Upper lobe of left lung (tissue), 6 donors: ENCODE data around the gene CDCA5. TPM values are rescaled to one million over a fixed set of nuclear protein-coding genes. Genes with fewer than 3 reads are reported as not detected.
A peak's percentile ranks its signal among the peaks of the same experiment; 100 is the strongest.

ENCODE experiments used
- ATAC-seq, 2 donors: fragments of 200-7000 bp; cut with Tn5 transposase; one replicate each; pipeline ENCODE4 v1.9.1; 2022; ENCODE audit warnings: mild to moderate bottlenecking in 2 of 2, moderate library complexity in 2 of 2; ENCODE audit not compliant: low FRiP score in 2 of 2
- DNase-seq, 2 donors: peaks; one replicate each; pipeline ENCODE4 v3.0.0-alpha.2; 2019 to 2020
- H3K27ac ChIP-seq, 4 donors: fragments of 200-600 bp; sonication (generic); one replicate each; pipeline ENCODE4 v1.5.1; 2016 to 2019
- H3K27me3 ChIP-seq, 4 donors: fragments of 200-600 bp; sonication (generic); one replicate each; pipeline ENCODE4 v1.5.1; 2017 to 2019
- H3K36me3 ChIP-seq, 4 donors: fragments of 200-600 bp; sonication (generic); one replicate each; pipeline ENCODE4 v1.5.1; 2016 to 2019
- H3K4me1 ChIP-seq, 4 donors: fragments of 200-600 bp; sonication (generic); one replicate each; pipeline ENCODE4 v1.5.1; 2018 to 2019
- H3K4me3 ChIP-seq, 4 donors: fragments of 200-600 bp; sonication (generic); one replicate each; pipeline ENCODE4 v1.5.1; 2017 to 2019; ENCODE audit warnings: mild to moderate bottlenecking in 2 of 4, moderate library complexity in 1 of 4
- H3K9me3 ChIP-seq, 4 donors: fragments of 200-600 bp; sonication (generic); one replicate each; pipeline ENCODE4 v1.5.1; 2018 to 2019
- CTCF ChIP-seq, 6 experiments: fragments of 450-650 bp in 4 of 6; fragments of 200-600 bp in 2 of 6; sonication (generic) in 2 of 6; IDR thresholded peaks; one replicate each; pipeline ENCODE4 v1.5.1; 2016 to 2019; ENCODE audit warnings: antibody characterized with exemption in 6 of 6
- EP300 ChIP-seq, 4 donors: sonication (generic); formaldehyde crosslinking; IDR thresholded peaks; one replicate each; pipeline ENCODE4 v1.5.1; 2017; ENCODE audit warnings: antibody characterized with exemption in 4 of 4, control low read depth in 2 of 4
- POLR2A ChIP-seq, 4 donors: fragments of 450-650 bp; IDR thresholded peaks; one replicate each; pipeline ENCODE4 v1.5.1; 2016 to 2017; ENCODE audit warnings: antibody characterized with exemption in 4 of 4, mild to moderate bottlenecking in 2 of 4
- POLR2AphosphoS5 ChIP-seq, 2 donors: sonication (generic); formaldehyde crosslinking; IDR thresholded peaks; one replicate each; pipeline ENCODE4 v1.5.1; 2017; ENCODE audit warnings: antibody characterized with exemption in 2 of 2
- WGBS, 2 donors: methylation state at CpG; one replicate each; pipeline ENCODE4 v1.1.5; 2017 to 2018; 5-methylcytosine and 5-hydroxymethylcytosine counted together
- total RNA-seq, 6 donors: library from RNA; depleted of rRNA in 4 of 6; stranded (reverse); fragments of >200 nt in 4 of 6; gene quantifications; one replicate each; pipeline versions ENCODE4 v1.1.0 to v1.2.1, GENCODE V29; 2016 to 2021
- donor health status: DM: no; HTN: no; CAD: no; lungs with moderate emphysema.
- donor health status: DM: no; HTN: yes; CAD: no; lungs with severe emphysema.

The CDCA5 gene
- total RNA-seq, 6 donors from 2014 or later, result 1.0 to 4.4 (median 1.8) TPM

DNA sequence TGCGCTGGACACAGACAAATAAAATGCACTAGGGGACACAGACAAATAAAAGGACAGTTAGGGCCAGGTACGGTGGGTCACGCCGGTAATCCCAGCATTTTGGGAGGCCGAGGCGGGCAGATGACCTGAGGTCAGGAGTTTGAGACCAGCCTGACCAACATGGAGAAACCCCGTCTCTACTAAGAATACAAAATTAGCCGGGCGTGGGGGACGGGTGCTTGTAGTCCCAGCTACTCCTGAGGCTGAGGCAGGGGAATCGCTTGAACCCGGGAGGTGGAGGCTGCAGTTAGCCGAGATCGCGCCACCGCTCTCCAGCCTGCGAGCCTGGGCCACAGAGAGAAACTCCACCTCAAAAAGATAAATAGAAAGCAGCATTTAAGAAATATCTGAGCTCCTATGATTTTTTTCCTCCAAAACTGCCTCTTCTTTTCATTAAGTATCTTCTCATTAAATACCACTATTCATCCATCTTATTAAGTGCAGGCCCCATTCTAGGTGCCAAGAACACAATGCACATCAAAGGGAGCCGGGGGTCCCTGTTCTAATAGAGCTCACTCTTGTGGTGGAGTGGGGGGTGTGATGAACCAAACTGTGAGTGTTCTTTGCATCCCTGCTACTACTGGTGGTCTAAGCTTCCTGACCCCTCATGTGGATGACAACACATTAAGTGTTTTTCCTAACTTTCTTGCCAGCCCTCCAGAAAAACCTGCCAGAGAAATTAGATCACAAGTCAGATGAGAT lies 34.4 kb upstream of the CDCA5 start:
- Histone ChIP-seq H3K27me3 (no peaks in the 10 kb centered on the region), H3K4me1 (peaks cover 38 to 69% (median 39%) of the 10 kb centered on the region in 4 donors), H3K36me3 (peaks cover 9 to 42% (median 29%) of the 10 kb centered on the region in 4 donors), H3K4me3 (peak overlapping the region in 1 of 4 donors; percentile 71), H3K27ac (peak overlapping the region in 3 of 4 donors; percentile 8 to 89 (median 86)), H3K9me3 (no peaks in the 10 kb centered on the region)
- WGBS, 2 donors, result 84 to 87% methylated on average over 18 of the region's 18 CpGs
- no peak for ATAC-seq
- TF ChIP-seq EP300 (IDR thresholded peaks at IDR 0.05) (no peak), POLR2AphosphoS5 (IDR thresholded peaks at IDR 0.05) (no peak), CTCF (IDR thresholded peaks at IDR 0.05) (peak in 2 of 6 experiments; percentile 1 to 2)
- no peak for DNase-seq

- Histone ChIP-seq H3K27me3 (no peaks in the 10 kb centered on the region), H3K4me1 (peaks cover 37 to 69% (median 40%) of the 10 kb centered on the region in 4 donors), H3K36me3 (peaks cover 9 to 42% (median 29%) of the 10 kb centered on the region in 4 donors), H3K9me3 (no peaks in the 10 kb centered on the region), H3K27ac (peak within 1 kb of the TSS; percentile 86 to 89 (median 88)), H3K4me3 (peak within 1 kb of the TSS; percentile 71 to 99 (median 83))
- TF ChIP-seq POLR2AphosphoS5 (IDR thresholded peaks at IDR 0.05), result peak; percentile 77 to 86
- TF ChIP-seq POLR2A (IDR thresholded peaks at IDR 0.05), result peak in 3 of 4 donors; percentile 13 to 83 (median 63)
- TF ChIP-seq EP300 (IDR thresholded peaks at IDR 0.05), result no peak
- TF ChIP-seq CTCF (IDR thresholded peaks at IDR 0.05), result peak; percentile 82 to 98 (median 96)
- ATAC-seq (peak; percentile 93 to 95), DNase-seq (peak; percentile 97 to 99)
- WGBS, 2 donors, result 0 to 1% methylated on average over 20 to 44 of the region's 89 CpGs
Observed at GRCh38 chr11:65117206-65118096, 33.6 kb upstream of the CDCA5 start, which contains the start of gene ZNHIT2. Gene ZNHIT2, minus strand, starts transcription at chr11:65117701. Its CDS starts 48 bp downstream, at chr11:65117653.

DNA sequence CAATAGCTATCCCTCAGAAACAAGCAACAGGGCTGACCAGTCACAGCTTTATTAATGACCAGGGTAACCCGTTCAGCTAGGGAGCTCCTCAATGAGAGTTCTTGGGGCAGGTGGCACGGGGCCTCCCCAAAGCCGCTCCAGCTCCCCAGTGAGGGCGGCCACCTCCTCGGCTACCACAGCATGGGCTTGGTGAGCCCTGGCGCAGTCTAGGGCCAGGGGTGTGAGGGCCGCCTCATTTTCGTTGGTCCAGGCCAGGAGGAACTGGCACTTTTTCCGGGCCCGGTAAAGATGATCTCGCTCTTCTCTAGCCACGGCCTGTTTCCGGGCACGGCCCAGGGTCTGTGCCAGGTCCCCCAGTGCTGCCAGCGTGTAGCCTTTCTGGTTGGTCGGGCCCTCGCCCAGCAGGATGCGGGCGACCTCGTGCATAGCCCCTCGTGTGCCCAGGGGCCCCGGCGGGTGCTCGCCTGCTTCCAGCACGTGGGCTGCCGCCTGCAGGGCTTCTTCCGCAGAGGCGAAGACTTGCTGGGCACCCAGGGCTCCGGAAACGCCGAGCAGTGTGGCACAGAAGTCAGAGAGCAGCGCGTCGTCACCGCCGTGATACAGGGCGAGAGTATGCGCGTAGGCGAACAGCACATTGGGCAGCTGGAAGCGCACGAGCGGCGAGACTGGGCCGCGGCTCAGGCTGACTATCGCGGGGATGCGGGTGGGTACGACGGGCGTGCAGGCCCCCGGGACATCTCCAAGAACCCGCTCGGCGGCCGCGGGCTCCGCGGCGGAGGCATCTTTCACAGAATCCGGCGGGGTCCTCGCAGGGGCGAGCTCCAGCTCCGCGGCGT lies 32.7 kb upstream of the CDCA5 start:
- Histone ChIP-seq H3K9me3 (no peaks in the 10 kb centered on the region), H3K27ac (peak overlapping the region; percentile 86 to 89 (median 88)), H3K4me1 (peaks cover 43 to 77% (median 48%) of the 10 kb centered on the region in 4 donors), H3K27me3 (no peaks in the 10 kb centered on the region), H3K4me3 (peak overlapping the region; percentile 71 to 99 (median 83)), H3K36me3 (peaks cover 9 to 42% (median 29%) of the 10 kb centered on the region in 4 donors)
- WGBS, 2 donors, result 15 to 35% methylated on average over 34 to 38 of the region's 68 CpGs
- ATAC-seq (peak in 1 of 2 donors; percentile 4), DNase-seq (peak; percentile 47 to 91)
- TF ChIP-seq CTCF (IDR thresholded peaks at IDR 0.05) (peak in 1 of 6 experiments; percentile 4), POLR2A (IDR thresholded peaks at IDR 0.05) (no peak), POLR2AphosphoS5 (IDR thresholded peaks at IDR 0.05) (no peak)

DNA sequence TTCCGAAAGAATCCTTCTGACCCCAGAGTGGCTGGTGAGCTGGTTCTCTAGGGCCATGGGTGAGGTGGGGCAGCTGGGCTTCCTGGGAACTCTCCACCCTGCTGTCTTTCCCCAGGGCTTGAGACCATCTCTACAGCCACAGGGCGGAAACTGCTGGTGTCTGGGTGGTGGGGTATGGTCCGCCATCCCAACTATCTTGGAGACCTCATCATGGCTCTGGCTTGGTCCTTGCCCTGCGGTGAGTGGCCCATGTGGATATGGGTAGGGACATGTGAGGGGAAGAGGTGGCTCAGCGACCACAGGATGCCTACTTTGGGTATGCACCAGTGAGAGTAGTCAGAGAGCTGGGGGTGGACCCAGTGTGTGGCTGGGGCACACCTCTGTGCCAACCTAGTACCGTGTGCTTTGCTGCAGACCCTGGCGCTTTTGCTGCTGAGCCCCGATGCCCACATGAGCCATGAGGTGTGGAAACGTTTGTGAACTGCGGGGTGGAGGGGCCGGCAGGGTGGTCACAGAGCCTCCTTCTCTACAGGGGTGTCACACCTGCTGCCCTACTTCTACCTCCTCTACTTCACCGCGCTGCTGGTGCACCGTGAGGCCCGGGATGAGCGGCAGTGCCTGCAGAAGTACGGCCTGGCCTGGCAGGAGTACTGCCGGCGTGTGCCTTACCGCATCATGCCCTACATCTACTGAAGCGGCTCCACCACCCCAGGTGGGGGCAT lies 31.7 kb upstream of the CDCA5 start:
- H3K4me1 ChIP-seq, result peaks cover 43 to 77% (median 50%) of the 10 kb centered on the region in 4 donors

More for the DNA sequence above, 31.7 kb upstream of the CDCA5 start:
- H3K27ac ChIP-seq, result no peak overlapping the region
- WGBS, 2 donors, result 94% methylated on average over 20 to 21 of the region's 21 CpGs
- ATAC-seq (no peak), DNase-seq (no peak)
- no peak for TF ChIP-seq POLR2A (IDR thresholded peaks at IDR 0.05)
- TF ChIP-seq CTCF (IDR thresholded peaks at IDR 0.05), result no peak
- TF ChIP-seq EP300 (IDR thresholded peaks at IDR 0.05), result no peak
- TF ChIP-seq POLR2AphosphoS5 (IDR thresholded peaks at IDR 0.05), result no peak
- H3K4me3 ChIP-seq, result no peak overlapping the region
- H3K36me3 ChIP-seq, result peaks cover 8 to 35% (median 23%) of the 10 kb centered on the region in 4 donors
- no peaks in the 10 kb centered on the region for H3K27me3 ChIP-seq
- no peaks in the 10 kb centered on the region for H3K9me3 ChIP-seq
